ENCODE results near the gene STAT2.
"Not testable (repeated sequence)": the region's sequence is repeated elsewhere in the genome, so short reads cannot be mapped to it uniquely, and the experiment has no call there.

STAT2 gene

GRCh38 chr12:56359851-56360767 lies at the start of gene STAT2:
STAT2 (minus strand) TSS chr12:56360107; CDS start chr12:56356571, 3,536 bp downstream.
- peak; percentile 99 for DNase-seq

- DNase-seq: no peak
Measured at GRCh38 chr12:56408799-56409417, 49.0 kb upstream of the STAT2 start.

GRCh38 chr12:56404227-56404626 lies 44.3 kb upstream of the STAT2 start:
- not testable (repeated sequence) for DNase-seq

GRCh38 chr12:56401612-56402011 lies 41.7 kb upstream of the STAT2 start:
- not testable (repeated sequence) for DNase-seq

- DNase-seq: not testable (repeated sequence)
Measured at GRCh38 chr12:56401125-56401524, 41.2 kb upstream of the STAT2 start.

GRCh38 chr12:56399466-56399865 lies 39.6 kb upstream of the STAT2 start:
- not testable (repeated sequence) for DNase-seq

GRCh38 chr12:56398324-56398723 lies 38.4 kb upstream of the STAT2 start:
- no peak for DNase-seq

GRCh38 chr12:56392331-56392730 lies 32.4 kb upstream of the STAT2 start:
- DNase-seq: no peak

- no peak for DNase-seq
Measured at GRCh38 chr12:56391721-56392120, 31.8 kb upstream of the STAT2 start.

- DNase-seq: no peak
Measured at GRCh38 chr12:56389412-56389811, 29.5 kb upstream of the STAT2 start.

- DNase-seq: no peak
Measured at GRCh38 chr12:56387152-56387736, 27.3 kb upstream of the STAT2 start.

- no peak for DNase-seq
Measured at GRCh38 chr12:56385873-56386272, 26.0 kb upstream of the STAT2 start.

GRCh38 chr12:56382611-56383010 lies 22.7 kb upstream of the STAT2 start:
- no peak for DNase-seq

GRCh38 chr12:56377989-56378316 lies 18.0 kb upstream of the STAT2 start:
- DNase-seq: no peak

- no peak for DNase-seq
Measured at GRCh38 chr12:56377310-56377988, 17.5 kb upstream of the STAT2 start.

GRCh38 chr12:56375598-56376434 lies 15.9 kb upstream of the STAT2 start:
- DNase-seq: no peak

- no peak for DNase-seq
Measured at GRCh38 chr12:56374726-56375597, 15.1 kb upstream of the STAT2 start.

- DNase-seq: no peak
Measured at GRCh38 chr12:56373515-56373914, 13.6 kb upstream of the STAT2 start.

- DNase-seq: no peak
Measured at GRCh38 chr12:56366948-56367347, 7.0 kb upstream of the STAT2 start.

GRCh38 chr12:56362130-56363059 lies 2.5 kb upstream of the STAT2 start, which contains the start of gene APOF:
APOF (minus strand) TSS chr12:56362857; CDS start chr12:56362745, 112 bp downstream.
- DNase-seq: no peak

Measured in NCI-H446 treated with DMSO at 0.1 percent for 48 hours (cell line).